Spleen (tissue), 11 donors: ENCODE measurements around the gene RAD51B. TPM values are rescaled to one million over a fixed set of nuclear protein-coding genes. Genes with fewer than 3 reads are reported as not detected.

Source experiments
- DNase-seq: peaks from one replicate; pipeline ENCODE4 v3.0.0-alpha.2; 2020
- H3K27ac ChIP-seq, 8 donors: fragments of 200-600 bp; sonication (generic) in 7 of 8; 1 replicate in 4 of 8; 2 replicates in 4 of 8; pipeline versions ENCODE4 v1.5.0 to v1.8.0; 2016 to 2021; ENCODE audit warnings: inconsistent platforms in 4 of 8, mild to moderate bottlenecking in 4 of 8, moderate library complexity in 1 of 8
- H3K27me3 ChIP-seq, 7 donors: fragments of 200-600 bp; sonication (generic) in 6 of 7; replicated peaks in 1 of 7; 1 replicate in 4 of 7; 2 replicates in 3 of 7; pipeline versions ENCODE4 v1.5.0 to v1.8.0; 2016 to 2021; ENCODE audit warnings: inconsistent platforms in 3 of 7, mild to moderate bottlenecking in 1 of 7
- H3K36me3 ChIP-seq, 6 donors: fragments of 200-600 bp; sonication (generic) in 5 of 6; 1 replicate in 4 of 6; 2 replicates in 2 of 6; pipeline versions ENCODE4 v1.5.0 to v1.8.0; 2016 to 2021; ENCODE audit warnings: inconsistent platforms in 2 of 6
- H3K4me1 ChIP-seq, 6 donors: fragments of 200-600 bp; sonication (generic) in 5 of 6; 1 replicate in 3 of 6; 2 replicates in 3 of 6; pipeline versions ENCODE4 v1.5.0 to v1.8.0; 2016 to 2021; ENCODE audit warnings: inconsistent platforms in 3 of 6
- H3K4me3 ChIP-seq, 8 donors: fragments of 200-600 bp; sonication (generic) in 7 of 8; 1 replicate in 4 of 8; 2 replicates in 4 of 8; pipeline versions ENCODE4 v1.5.0 to v1.8.0; 2016 to 2021; ENCODE audit warnings: inconsistent platforms in 4 of 8, mild to moderate bottlenecking in 4 of 8, moderate library complexity in 2 of 8
- H3K9me3 ChIP-seq, 8 donors: fragments of 200-600 bp; sonication (generic) in 7 of 8; 1 replicate in 4 of 8; 2 replicates in 4 of 8; pipeline versions ENCODE4 v1.5.0 to v1.8.0; 2016 to 2021; ENCODE audit warnings: inconsistent platforms in 4 of 8
- CTCF ChIP-seq, 11 experiments: fragments of 200-600 bp in 7 of 11; fragments of 450-650 bp in 4 of 11; sonication (generic) in 4 of 11; IDR thresholded peaks in 8 of 11; conservative IDR thresholded peaks in 3 of 11; 1 replicate in 7 of 11; 2 replicates in 4 of 11; pipeline versions ENCODE4 v1.4.0 to v1.8.0; 2016 to 2021; ENCODE audit warnings: antibody characterized with exemption in 11 of 11, inconsistent platforms in 4 of 11, mild to moderate bottlenecking in 1 of 11
- POLR2A ChIP-seq, 3 donors: fragments of 450-650 bp; IDR thresholded peaks; one replicate each; pipeline ENCODE4 v1.5.1; 2017; ENCODE audit warnings: antibody characterized with exemption in 3 of 3, mild to moderate bottlenecking in 1 of 3
- POLR2AphosphoS5 ChIP-seq, 3 donors: sonication (generic); formaldehyde crosslinking; IDR thresholded peaks; one replicate each; pipeline ENCODE4 v1.5.1; 2017; ENCODE audit warnings: antibody characterized with exemption in 3 of 3
- WGBS, 5 donors: extraction: QIAGEN DNeasy Blood & Tissue Kit in 3 of 5; methylation state at CpG; one replicate each; pipeline versions ENCODE4 v1.1.5 to v1.1.7; 2013 to 2018; 5-methylcytosine and 5-hydroxymethylcytosine counted together
- intact Hi-C: fragments of 100-400 bp; cut with DNase I; formaldehyde crosslinking; loops from one replicate; pipeline ENCODE4 v1.15.0; 2023; ENCODE audit warnings: low total_unique reads
- polyA plus RNA-seq, 3 donors: library from polyadenylated mRNA; stranded (reverse); fragments of 200-250 nt; gene quantifications; one replicate each; pipeline ENCODE4 v1.2.1, GENCODE V29; 2013
- total RNA-seq, 7 donors: library from RNA; depleted of rRNA in 3 of 7; stranded (reverse); fragments of >200 nt in 3 of 7; fragmentation: NEBNext Ultra II Directional in 4 of 7; extraction: Animal tissue kit (Norgen Biotek cat#: 25700) in 4 of 7; gene quantifications; one replicate each; pipeline versions ENCODE4 v1.1.0 to v1.2.1, GENCODE V29; 2016 to 2021
- donor health status: healthy with polysubstance abuse.
- donor health status: DM: no; HTN: no; CAD: no; lungs with moderate emphysema.
- donor health status: DM: no; HTN: no; CAD: no.
- donor health status: Bipolar disorder and iron deficiency.
- donor health status: healthy.
- donor health status: DM: no; HTN: no; CAD: no.
- donor health status: DM: yes; HTN: yes; CAD: no.

RAD51B gene
- total and polyA plus RNA-seq, 10 donors, result 4.2 to 43.7 (median 29.8) TPM

- no peak for TF ChIP-seq POLR2AphosphoS5 (IDR thresholded peaks at IDR 0.05)
- no peak for TF ChIP-seq CTCF (IDR thresholded peaks at IDR 0.05 in 8 of 11, conservative IDR thresholded peaks at IDR 0.05 in 3 of 11)
- TF ChIP-seq POLR2A (IDR thresholded peaks at IDR 0.05), result no peak
- intact Hi-C loops, result no loop called here
- Histone ChIP-seq H3K27ac (no peak overlapping the region), H3K27me3 (no peaks in the 10 kb centered on the region), H3K36me3 (no peaks in the 10 kb centered on the region), H3K9me3 (no peaks in the 10 kb centered on the region), H3K4me1 (no peaks in the 10 kb centered on the region), H3K4me3 (no peak overlapping the region)
- DNase-seq, result no peak
- 78 to 92% (median 86%) methylated on average over 3 of the region's 3 CpGs for WGBS, 5 donors
Observed at GRCh38 chr14:68193970-68194681, 374.5 kb downstream of the RAD51B start.

- Histone ChIP-seq H3K36me3 (no peaks in the 10 kb centered on the region), H3K27me3 (no peaks in the 10 kb centered on the region), H3K9me3 (no peaks in the 10 kb centered on the region), H3K4me1 (no peaks in the 10 kb centered on the region), H3K4me3 (no peak overlapping the region), H3K27ac (no peak overlapping the region)
- no peak for DNase-seq
- intact Hi-C loops, result no loop called here
- 73 to 91% (median 88%) methylated on average over 1 of the region's 1 CpG for WGBS, 5 donors
- TF ChIP-seq CTCF (IDR thresholded peaks at IDR 0.05 in 8 of 11, conservative IDR thresholded peaks at IDR 0.05 in 3 of 11), result no peak
- no peak for TF ChIP-seq POLR2AphosphoS5 (IDR thresholded peaks at IDR 0.05)
- no peak for TF ChIP-seq POLR2A (IDR thresholded peaks at IDR 0.05)
Observed at GRCh38 chr14:68195126-68195525, 375.5 kb downstream of the RAD51B start.

- no peak for DNase-seq
- H3K27ac ChIP-seq, result peak overlapping the region in 2 of 8 donors; percentile 16 to 33
- H3K4me3 ChIP-seq, result no peak overlapping the region
- intact Hi-C loops, result no loop called here
- H3K9me3 ChIP-seq, result no peaks in the 10 kb centered on the region
- no peaks in the 10 kb centered on the region for H3K4me1 ChIP-seq
- TF ChIP-seq POLR2A (IDR thresholded peaks at IDR 0.05), result no peak
- TF ChIP-seq POLR2AphosphoS5 (IDR thresholded peaks at IDR 0.05), result no peak
- TF ChIP-seq CTCF (IDR thresholded peaks at IDR 0.05 in 8 of 11, conservative IDR thresholded peaks at IDR 0.05 in 3 of 11), result no peak
- WGBS, 5 donors, result 81 to 88% (median 85%) methylated on average over 3 of the region's 3 CpGs
- no peaks in the 10 kb centered on the region for H3K27me3 ChIP-seq
- no peaks in the 10 kb centered on the region for H3K36me3 ChIP-seq
Observed at GRCh38 chr14:68198713-68199495, 379.3 kb downstream of the RAD51B start.

GRCh38 chr14:68199554-68200151 is 380.1 kb downstream of the RAD51B start:
- 75 to 88% (median 76%) methylated on average over 8 of the region's 8 CpGs for WGBS, 5 donors
- peak overlapping the region in 2 of 8 donors; percentile 16 to 33 for H3K27ac ChIP-seq
- DNase-seq, result no peak
- H3K9me3 ChIP-seq, result no peaks in the 10 kb centered on the region
- intact Hi-C loops, result no loop called here
- H3K4me3 ChIP-seq, result no peak overlapping the region
- no peaks in the 10 kb centered on the region for H3K36me3 ChIP-seq
- H3K4me1 ChIP-seq, result no peaks in the 10 kb centered on the region
- no peaks in the 10 kb centered on the region for H3K27me3 ChIP-seq
- TF ChIP-seq POLR2A (IDR thresholded peaks at IDR 0.05) (no peak), CTCF (IDR thresholded peaks at IDR 0.05 in 8 of 11, conservative IDR thresholded peaks at IDR 0.05 in 3 of 11) (no peak), POLR2AphosphoS5 (IDR thresholded peaks at IDR 0.05) (no peak)
